Measurements from ENCODE around the gene PAK4. TPM values are rescaled to one million over a fixed set of nuclear protein-coding genes. Genes with fewer than 3 reads are reported as not detected.

PAK4 gene
- total and polyA plus RNA-seq, 10 of the 15 experiments (the other 5 are each of a cell fraction or from before 2014, with no cell fraction given), result 0.08 to 19.3 (median 5.9) TPM

DNA sequence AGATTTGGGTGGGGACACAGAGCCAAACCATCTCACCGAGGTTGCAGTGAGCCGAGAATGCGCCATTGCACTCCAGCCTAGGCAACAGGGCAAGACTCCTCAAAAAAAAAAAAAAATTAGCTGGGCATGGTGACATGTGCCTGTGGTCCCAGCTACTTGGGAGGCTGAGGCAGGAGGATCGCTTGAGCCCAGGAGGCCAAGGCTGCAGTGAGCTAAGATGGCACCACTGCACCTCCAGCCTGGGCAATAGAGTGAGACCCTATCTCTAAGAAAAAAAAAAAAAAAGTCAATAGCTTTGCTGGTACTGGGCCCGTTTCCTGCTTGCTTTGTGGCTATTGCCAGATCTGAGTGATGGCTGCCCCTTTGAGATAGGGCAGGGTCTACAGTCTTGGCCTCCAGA is 28.3 kb upstream of the PAK4 start:
- Histone ChIP-seq H3K4me1 (ENCODE audit: control insufficient read depth, insufficient read depth, low read length) (no peaks in the 10 kb centered on the region), H3K79me2 (ENCODE audit: control insufficient read depth, insufficient read depth, low read length) (no peaks in the 10 kb centered on the region), H3K9ac (ENCODE audit: control insufficient read depth, insufficient read depth, low read length) (no peak overlapping the region), H3K27ac (ENCODE audit: control insufficient read depth, insufficient read depth) (no peak overlapping the region), H3K9me3 (replicated peaks; ENCODE audit: control insufficient read depth, insufficient read depth, low read length) (no peaks in the 10 kb centered on the region), H3K4me2 (ENCODE audit: control insufficient read depth, insufficient read depth) (no peak overlapping the region), H3K4me3 (no peak overlapping the region), H3K27me3 (replicated peaks in 1 of 2; ENCODE audit: control insufficient read depth in 2 of 2, insufficient read depth in 2 of 2, low read length in 1 of 2) (no peaks in the 10 kb centered on the region), H3K36me3 (ENCODE audit: control insufficient read depth in 2 of 2, insufficient read depth in 2 of 2, low read length in 1 of 2) (no peaks in the 10 kb centered on the region), H2AFZ (ENCODE audit: control insufficient read depth, low read depth, low read length) (no peak overlapping the region), H4K20me1 (ENCODE audit: control insufficient read depth, insufficient read depth) (no peaks in the 10 kb centered on the region)
- in situ Hi-C loops (cut with MboI) (no loop called here), intact Hi-C loops (cut with micrococcal nuclease; ENCODE audit: unreplicated experiment) (no loop called here)
- TF ChIP-seq EZH2 (IDR thresholded peaks at IDR 0.05; ENCODE audit: borderline replicate concordance, control insufficient read depth, low read depth, low read length) (no peak), TCF12 (IDR thresholded peaks at IDR 0.05; ENCODE audit: low read depth, low read length) (no peak), KAT2A (conservative IDR thresholded peaks at IDR 0.05; ENCODE audit: control insufficient read depth, low read depth, low read length) (no peak), NBN (IDR thresholded peaks at IDR 0.05) (no peak)
- CTCF ChIA-PET, result no interaction called here
- WGBS (ENCODE audit: insufficient coverage, insufficient replicate concordance, low lambda C conversion rate, missing lambda C conversion rate), result 45% methylated on average over 5 of the region's 5 CpGs
- no peak for DNase-seq (ENCODE audit: low read depth, low spot score)
- no peak for ATAC-seq
- SMC1A ChIA-PET (ENCODE audit: uncharacterized antibody, unreplicated experiment), result no interaction called here
- BruUV-seq (replicated peaks), result no TSS peak
- POLR2A ChIA-PET, result no interaction called here
- FAIRE-seq, result no peak
- RAD21 ChIA-PET (ENCODE audit: unreplicated experiment), result no interaction called here

DNA sequence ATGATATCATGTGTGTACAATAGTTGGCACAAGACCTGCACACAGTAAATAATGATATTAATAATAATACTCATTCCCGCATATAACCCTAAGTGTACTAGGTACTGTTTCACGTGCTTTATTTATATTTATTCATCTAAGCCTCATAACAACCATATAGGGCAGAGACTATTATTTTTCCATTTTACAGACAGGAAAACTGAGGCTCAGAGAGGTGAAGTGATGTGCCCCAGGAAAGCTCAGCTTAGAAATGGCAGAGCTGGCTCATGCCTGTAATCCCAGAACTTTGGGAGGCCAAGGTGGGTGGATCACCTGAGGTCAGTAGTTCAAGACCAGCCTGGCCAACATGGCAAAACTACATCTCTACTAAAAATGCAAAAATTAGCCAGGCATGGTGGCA is 27.9 kb upstream of the PAK4 start:
- Histone ChIP-seq H3K4me3 (no peak overlapping the region), H3K4me2 (ENCODE audit: control insufficient read depth, insufficient read depth) (no peak overlapping the region), H3K36me3 (ENCODE audit: control insufficient read depth in 2 of 2, insufficient read depth in 2 of 2, low read length in 1 of 2) (no peaks in the 10 kb centered on the region), H3K79me2 (ENCODE audit: control insufficient read depth, insufficient read depth, low read length) (no peaks in the 10 kb centered on the region), H3K9me3 (replicated peaks; ENCODE audit: control insufficient read depth, insufficient read depth, low read length) (no peaks in the 10 kb centered on the region), H3K27ac (ENCODE audit: control insufficient read depth, insufficient read depth) (no peak overlapping the region), H3K27me3 (replicated peaks in 1 of 2; ENCODE audit: control insufficient read depth in 2 of 2, insufficient read depth in 2 of 2, low read length in 1 of 2) (no peaks in the 10 kb centered on the region), H2AFZ (ENCODE audit: control insufficient read depth, low read depth, low read length) (no peak overlapping the region), H4K20me1 (ENCODE audit: control insufficient read depth, insufficient read depth) (no peaks in the 10 kb centered on the region), H3K9ac (ENCODE audit: control insufficient read depth, insufficient read depth, low read length) (no peak overlapping the region), H3K4me1 (ENCODE audit: control insufficient read depth, insufficient read depth, low read length) (no peaks in the 10 kb centered on the region)
- RAD21 ChIA-PET (ENCODE audit: unreplicated experiment), result no interaction called here
- BruUV-seq (replicated peaks), result no TSS peak
- DNase-seq (ENCODE audit: low read depth, low spot score), result no peak
- FAIRE-seq, result no peak
- 62% methylated on average over 2 of the region's 2 CpGs for WGBS (ENCODE audit: insufficient coverage, insufficient replicate concordance, low lambda C conversion rate, missing lambda C conversion rate)
- intact Hi-C loops (cut with micrococcal nuclease; ENCODE audit: unreplicated experiment), result no loop called here
- CTCF ChIA-PET, result no interaction called here
- ATAC-seq, result no peak
- in situ Hi-C loops (cut with MboI), result no loop called here
- POLR2A ChIA-PET, result no interaction called here
- SMC1A ChIA-PET (ENCODE audit: uncharacterized antibody, unreplicated experiment), result no interaction called here
- TF ChIP-seq, protein P1, sequence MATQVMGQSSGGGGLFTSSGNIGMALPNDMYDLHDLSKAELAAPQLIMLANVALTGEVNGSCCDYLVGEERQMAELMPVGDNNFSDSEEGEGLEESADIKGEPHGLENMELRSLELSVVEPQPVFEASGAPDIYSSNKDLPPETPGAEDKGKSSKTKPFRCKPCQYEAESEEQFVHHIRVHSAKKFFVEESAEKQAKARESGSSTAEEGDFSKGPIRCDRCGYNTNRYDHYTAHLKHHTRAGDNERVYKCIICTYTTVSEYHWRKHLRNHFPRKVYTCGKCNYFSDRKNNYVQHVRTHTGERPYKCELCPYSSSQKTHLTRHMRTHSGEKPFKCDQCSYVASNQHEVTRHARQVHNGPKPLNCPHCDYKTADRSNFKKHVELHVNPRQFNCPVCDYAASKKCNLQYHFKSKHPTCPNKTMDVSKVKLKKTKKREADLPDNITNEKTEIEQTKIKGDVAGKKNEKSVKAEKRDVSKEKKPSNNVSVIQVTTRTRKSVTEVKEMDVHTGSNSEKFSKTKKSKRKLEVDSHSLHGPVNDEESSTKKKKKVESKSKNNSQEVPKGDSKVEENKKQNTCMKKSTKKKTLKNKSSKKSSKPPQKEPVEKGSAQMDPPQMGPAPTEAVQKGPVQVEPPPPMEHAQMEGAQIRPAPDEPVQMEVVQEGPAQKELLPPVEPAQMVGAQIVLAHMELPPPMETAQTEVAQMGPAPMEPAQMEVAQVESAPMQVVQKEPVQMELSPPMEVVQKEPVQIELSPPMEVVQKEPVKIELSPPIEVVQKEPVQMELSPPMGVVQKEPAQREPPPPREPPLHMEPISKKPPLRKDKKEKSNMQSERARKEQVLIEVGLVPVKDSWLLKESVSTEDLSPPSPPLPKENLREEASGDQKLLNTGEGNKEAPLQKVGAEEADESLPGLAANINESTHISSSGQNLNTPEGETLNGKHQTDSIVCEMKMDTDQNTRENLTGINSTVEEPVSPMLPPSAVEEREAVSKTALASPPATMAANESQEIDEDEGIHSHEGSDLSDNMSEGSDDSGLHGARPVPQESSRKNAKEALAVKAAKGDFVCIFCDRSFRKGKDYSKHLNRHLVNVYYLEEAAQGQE (IDR thresholded peaks at IDR 0.05; ENCODE audit: low read depth, low read length), result no peak
- no peak for TF ChIP-seq ATF7 (IDR thresholded peaks at IDR 0.05; ENCODE audit: low read depth)
- TF ChIP-seq, protein P2, sequence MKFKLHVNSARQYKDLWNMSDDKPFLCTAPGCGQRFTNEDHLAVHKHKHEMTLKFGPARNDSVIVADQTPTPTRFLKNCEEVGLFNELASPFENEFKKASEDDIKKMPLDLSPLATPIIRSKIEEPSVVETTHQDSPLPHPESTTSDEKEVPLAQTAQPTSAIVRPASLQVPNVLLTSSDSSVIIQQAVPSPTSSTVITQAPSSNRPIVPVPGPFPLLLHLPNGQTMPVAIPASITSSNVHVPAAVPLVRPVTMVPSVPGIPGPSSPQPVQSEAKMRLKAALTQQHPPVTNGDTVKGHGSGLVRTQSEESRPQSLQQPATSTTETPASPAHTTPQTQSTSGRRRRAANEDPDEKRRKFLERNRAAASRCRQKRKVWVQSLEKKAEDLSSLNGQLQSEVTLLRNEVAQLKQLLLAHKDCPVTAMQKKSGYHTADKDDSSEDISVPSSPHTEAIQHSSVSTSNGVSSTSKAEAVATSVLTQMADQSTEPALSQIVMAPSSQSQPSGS (IDR thresholded peaks at IDR 0.05; ENCODE audit: low read length), result no peak
- TF ChIP-seq SPI1 (IDR thresholded peaks at IDR 0.05; ENCODE audit: borderline replicate concordance, insufficient read depth, low read depth, low read length), result no peak
- TF ChIP-seq SUPT20H (IDR thresholded peaks at IDR 0.05; ENCODE audit: borderline replicate concordance, control insufficient read depth, low read depth, low read length), result no peak
